Astrocyte (in vitro differentiated cells and primary cell): ENCODE data around the gene TFF1. TPM values are rescaled to one million over a fixed set of nuclear protein-coding genes. Genes with fewer than 3 reads are reported as not detected.

Source experiments
- DNase-seq: peaks from one replicate; pipeline ENCODE4 v3.0.0-alpha.2; 2010; ENCODE audit warnings: low read depth
- FAIRE-seq: peaks from 2 replicates; lab custom pipeline; 2011; peaks lifted over from hg19 to GRCh38; lab: Jason Lieb, UNC
- H2AFZ ChIP-seq: 2 replicates; pipeline ENCODE4 v1.6.0; 2012; ENCODE audit warnings: low read depth, low read length, inconsistent platforms
- H3K27ac ChIP-seq: 2 replicates; pipeline ENCODE4 v1.5.1; 2011; ENCODE audit warnings: low read depth, low read length, inconsistent platforms
- H3K27me3 ChIP-seq: 2 replicates; pipeline ENCODE4 v1.6.0; 2011; ENCODE audit warnings: low read length, inconsistent platforms; ENCODE audit not compliant: insufficient read depth
- H3K36me3 ChIP-seq: 2 replicates; pipeline ENCODE4 v1.5.1; 2011; ENCODE audit warnings: low read length, inconsistent platforms; ENCODE audit not compliant: insufficient read depth
- H3K4me1 ChIP-seq: 2 replicates; pipeline ENCODE4 v1.5.1; 2011; ENCODE audit warnings: low read length, inconsistent platforms; ENCODE audit not compliant: insufficient read depth
- H3K4me2 ChIP-seq: 2 replicates; pipeline ENCODE4 v1.6.0; 2012; ENCODE audit warnings: low read length, inconsistent platforms
- H3K4me3 ChIP-seq: 2 replicates; pipeline ENCODE4 v1.5.1; 2011; ENCODE audit warnings: low read depth, mild to moderate bottlenecking, low read length, inconsistent platforms; ENCODE audit not compliant: insufficient read depth
- H3K79me2 ChIP-seq: 2 replicates; pipeline ENCODE4 v1.6.0; 2012; ENCODE audit warnings: mild to moderate bottlenecking, low read length, inconsistent platforms; ENCODE audit not compliant: insufficient read depth
- H3K9ac ChIP-seq: 2 replicates; pipeline ENCODE4 v1.6.0; 2012; ENCODE audit warnings: mild to moderate bottlenecking, low read length, inconsistent platforms
- H3K9me3 ChIP-seq: 2 replicates; pipeline ENCODE4 v1.5.1; 2012; ENCODE audit warnings: low read depth, mild to moderate bottlenecking, low read length, inconsistent platforms; ENCODE audit not compliant: insufficient read depth
- H4K20me1 ChIP-seq: 2 replicates; pipeline ENCODE4 v1.6.0; 2012; ENCODE audit warnings: low read length, inconsistent platforms; ENCODE audit not compliant: insufficient read depth
- H3K27ac Mint-ChIP-seq: one replicate; pipeline ENCODE4 v1.8.0; 2021; ENCODE audit warnings: mild to moderate bottlenecking, mixed read lengths; ENCODE audit not compliant: unreplicated experiment
- H3K27me3 Mint-ChIP-seq: one replicate; pipeline ENCODE4 v1.8.0; 2021; ENCODE audit warnings: low read depth, mixed read lengths; ENCODE audit not compliant: unreplicated experiment
- H3K36me3 Mint-ChIP-seq: one replicate; pipeline ENCODE4 v1.8.0; 2021; ENCODE audit warnings: low read depth, mixed read lengths; ENCODE audit not compliant: unreplicated experiment
- H3K4me1 Mint-ChIP-seq: one replicate; pipeline ENCODE4 v1.8.0; 2021; ENCODE audit warnings: low read depth, mixed read lengths; ENCODE audit not compliant: unreplicated experiment
- H3K4me3 Mint-ChIP-seq: one replicate; pipeline ENCODE4 v1.8.0; 2021; ENCODE audit warnings: mild to moderate bottlenecking, moderate library complexity, mixed read lengths; ENCODE audit not compliant: unreplicated experiment
- H3K9me3 Mint-ChIP-seq: one replicate; pipeline ENCODE4 v1.8.0; 2021; ENCODE audit warnings: mild to moderate bottlenecking, mixed read lengths; ENCODE audit not compliant: unreplicated experiment
- CTCF ChIP-seq: IDR thresholded peaks from 2 replicates; pipeline ENCODE4 v1.5.1; 2011; ENCODE audit warnings: low read depth, mild to moderate bottlenecking, inconsistent platforms, low read length, moderate library complexity; ENCODE audit not compliant: insufficient read depth
- EZH2 ChIP-seq: IDR thresholded peaks from 2 replicates; pipeline ENCODE4 v1.6.1; 2012; ENCODE audit warnings: mild to moderate bottlenecking, low read length, inconsistent platforms; ENCODE audit not compliant: insufficient read depth
- total RNA-seq: library from RNA; stranded (reverse); gene quantifications from 2 replicates; pipeline ENCODE4 v1.2.1, GENCODE V29; 2021

Gene TFF1
- total RNA-seq, 1 donor from 2014 or later, result not detected

- Histone ChIP-seq H2AFZ (no peak overlapping the region), H3K4me2 (no peak overlapping the region), H3K27me3 (no peaks in the 10 kb centered on the region), H3K4me1 (no peaks in the 10 kb centered on the region), H3K36me3 (no peaks in the 10 kb centered on the region), H3K9ac (no peak overlapping the region), H4K20me1 (no peaks in the 10 kb centered on the region), H3K27ac (no peak overlapping the region), H3K9me3 (no peaks in the 10 kb centered on the region), H3K79me2 (no peaks in the 10 kb centered on the region), H3K4me3 (no peak overlapping the region)
- no peak overlapping the region for H3K4me3 Mint-ChIP-seq
- DNase-seq (no peak), FAIRE-seq (no peak)
- H3K4me1 Mint-ChIP-seq, result no peaks in the 10 kb centered on the region
- H3K27ac Mint-ChIP-seq, result no peak overlapping the region
- TF ChIP-seq EZH2, result no peak
- no peak for TF ChIP-seq CTCF
- H3K9me3 Mint-ChIP-seq, result peaks cover 3% of the 10 kb centered on the region
- H3K27me3 Mint-ChIP-seq, result peaks cover 15% of the 10 kb centered on the region
- no peaks in the 10 kb centered on the region for H3K36me3 Mint-ChIP-seq
Measured at GRCh38 chr21:42343556-42343955, 22.8 kb downstream of the TFF1 start.

DNA sequence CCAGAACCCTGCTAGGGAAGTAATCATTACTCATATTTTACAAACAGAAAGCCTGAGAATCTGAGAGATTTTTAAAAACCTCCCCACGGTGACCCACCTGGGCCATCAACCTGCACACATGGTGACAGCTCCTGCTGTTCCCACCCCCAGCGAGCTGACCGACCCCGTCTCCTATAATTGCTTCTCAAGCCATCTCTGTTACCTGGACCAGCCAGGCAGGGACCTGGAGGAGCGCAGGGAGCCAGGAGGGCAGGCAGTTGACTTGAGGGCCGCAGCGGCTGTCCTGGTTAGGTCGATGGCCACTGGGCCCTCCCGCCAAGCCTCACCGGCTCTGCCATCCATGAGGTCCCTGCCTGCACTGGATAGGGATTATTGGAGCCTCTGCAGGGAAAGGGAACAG is 23.2 kb downstream of the TFF1 start:
- Mint-ChIP-seq H3K9me3 (peaks cover 2% of the 10 kb centered on the region), H3K4me3 (no peak overlapping the region)

More for the DNA sequence above, 23.2 kb downstream of the TFF1 start:
- DNase-seq (no peak), FAIRE-seq (no peak)
- no peak overlapping the region for H3K27ac ChIP-seq
- no peak overlapping the region for H3K4me2 ChIP-seq
- H3K9ac ChIP-seq, result no peak overlapping the region
- Mint-ChIP-seq H3K36me3 (no peaks in the 10 kb centered on the region), H3K27me3 (peaks cover 14% of the 10 kb centered on the region), H3K27ac (no peak overlapping the region), H3K4me1 (no peaks in the 10 kb centered on the region)
- H4K20me1 ChIP-seq, result no peaks in the 10 kb centered on the region
- TF ChIP-seq EZH2, result no peak
- TF ChIP-seq CTCF, result no peak
- no peaks in the 10 kb centered on the region for H3K9me3 ChIP-seq
- H3K27me3 ChIP-seq, result no peaks in the 10 kb centered on the region
- H3K4me1 ChIP-seq, result peaks cover under 1% of the 10 kb centered on the region
- no peaks in the 10 kb centered on the region for H3K79me2 ChIP-seq
- no peak overlapping the region for H3K4me3 ChIP-seq
- H3K36me3 ChIP-seq, result no peaks in the 10 kb centered on the region
- no peak overlapping the region for H2AFZ ChIP-seq
